Esophagus muscularis mucosa (tissue), 4 donors: ENCODE measurements around the gene CMTR1. TPM values are rescaled to one million over a fixed set of nuclear protein-coding genes. Genes with fewer than 3 reads are reported as not detected.
"Not testable (repeated sequence)": the region's sequence is repeated elsewhere in the genome, so short reads cannot be mapped to it uniquely, and the experiment has no call there.

ENCODE experiments used
- DNase-seq: peaks from one replicate; pipeline ENCODE4 v3.0.0-alpha.2; 2017; ENCODE audit errors: extremely low spot score
- H3K27ac ChIP-seq, 4 donors: fragments of 200-600 bp; sonication (generic); replicated peaks in 1 of 4; 1 replicate in 3 of 4; 2 replicates in 1 of 4; pipeline ENCODE4 v1.5.1; 2016 to 2019; ENCODE audit warnings: mild to moderate bottlenecking in 1 of 4
- H3K27me3 ChIP-seq, 4 donors: fragments of 200-600 bp; sonication (generic); one replicate each; pipeline versions ENCODE4 v1.5.1 to v1.6.0; 2016 to 2019
- H3K36me3 ChIP-seq, 4 donors: fragments of 200-600 bp; sonication (generic); one replicate each; pipeline ENCODE4 v1.5.1; 2016 to 2019
- H3K4me1 ChIP-seq, 4 donors: fragments of 200-600 bp; sonication (generic); one replicate each; pipeline ENCODE4 v1.5.1; 2016 to 2019
- H3K4me3 ChIP-seq, 4 donors: fragments of 200-600 bp; sonication (generic); 1 replicate in 2 of 4; 2 replicates in 2 of 4; pipeline ENCODE4 v1.5.1; 2016 to 2019; ENCODE audit warnings: mild to moderate bottlenecking in 4 of 4, moderate library complexity in 1 of 4
- H3K9me3 ChIP-seq, 4 donors: fragments of 200-600 bp; sonication (generic); 1 replicate in 3 of 4; 2 replicates in 1 of 4; pipeline ENCODE4 v1.5.1; 2016 to 2019
- CTCF ChIP-seq, 3 experiments: fragments of 200-600 bp in 2 of 3; fragments of 450-650 bp in 1 of 3; sonication (generic) in 2 of 3; IDR thresholded peaks; one replicate each; pipeline ENCODE4 v1.5.1; 2017 to 2019; ENCODE audit warnings: antibody characterized with exemption in 3 of 3, mild to moderate bottlenecking in 2 of 3, moderate library complexity in 1 of 3
- EP300 ChIP-seq: sonication (generic); formaldehyde crosslinking; IDR thresholded peaks from one replicate; pipeline ENCODE4 v1.6.1; 2017; ENCODE audit warnings: antibody characterized with exemption
- POLR2A ChIP-seq: fragments of 450-650 bp; IDR thresholded peaks from one replicate; pipeline ENCODE4 v1.6.1; 2017; ENCODE audit warnings: antibody characterized with exemption, moderate library complexity, mild to moderate bottlenecking, low read depth
- POLR2AphosphoS5 ChIP-seq, 2 donors: sonication (generic); formaldehyde crosslinking; IDR thresholded peaks; one replicate each; pipeline ENCODE4 v1.6.1; 2017; ENCODE audit warnings: antibody characterized with exemption in 2 of 2
- WGBS: methylation state at CpG from one replicate; pipeline ENCODE4 v1.1.5; 2018; 5-methylcytosine and 5-hydroxymethylcytosine counted together
- intact Hi-C: fragments of 100-400 bp; cut with DNase I; formaldehyde crosslinking; loops from one replicate; pipeline ENCODE4 v1.15.1; 2023
- total RNA-seq, 4 donors: library from RNA; depleted of rRNA; stranded (reverse); fragments of >200 nt; gene quantifications; one replicate each; pipeline versions ENCODE4 v1.1.0 to v1.2.1, GENCODE V29; 2016

CMTR1 gene
- total RNA-seq, 4 donors from 2014 or later: 32.3 to 44.5 (median 35.9) TPM

- intact Hi-C loops: no loop called here
- no peaks in the 10 kb centered on the region for H3K36me3 ChIP-seq
- peaks cover 5 to 22% (median 21%) of the 10 kb centered on the region in 4 donors for H3K4me1 ChIP-seq
- DNase-seq: no peak
- H3K27me3 ChIP-seq: no peaks in the 10 kb centered on the region
- H3K27ac ChIP-seq: no peak overlapping the region
- no peaks in the 10 kb centered on the region for H3K9me3 ChIP-seq
- H3K4me3 ChIP-seq: no peak overlapping the region
- WGBS: 86% methylated on average over 12 of the region's 13 CpGs
- no peak for TF ChIP-seq POLR2A
- no peak for TF ChIP-seq POLR2AphosphoS5 (IDR thresholded peaks at IDR 0.05)
- no peak for TF ChIP-seq EP300
- TF ChIP-seq CTCF (IDR thresholded peaks at IDR 0.05): no peak
Observed at GRCh38 chr6:37496951-37497885, 64.2 kb downstream of the CMTR1 start.

- peak; percentile 99 for DNase-seq
- Histone ChIP-seq H3K27me3 (no peaks in the 10 kb centered on the region), H3K27ac (peak within 1 kb of the TSS; percentile 51 to 61 (median 55)), H3K36me3 (no peaks in the 10 kb centered on the region), H3K4me3 (peak within 1 kb of the TSS; percentile 67 to 81 (median 72)), H3K4me1 (peaks cover 5 to 12% (median 8%) of the 10 kb centered on the region in 4 donors), H3K9me3 (no peaks in the 10 kb centered on the region)
- peak in 1 of 3 experiments; percentile 8 for TF ChIP-seq CTCF (IDR thresholded peaks at IDR 0.05)
- TF ChIP-seq POLR2AphosphoS5 (IDR thresholded peaks at IDR 0.05): peak; percentile 29 to 89
- no peak for TF ChIP-seq POLR2A
- TF ChIP-seq EP300: no peak
- 1% methylated on average over 37 of the region's 38 CpGs for WGBS
- intact Hi-C loops: no loop called here
Observed at GRCh38 chr6:37499433-37500293, 66.6 kb downstream of the CMTR1 start, which contains the start of gene CCDC167. CCDC167 (minus strand) TSS chr6:37499893; CDS start chr6:37499863, 30 bp downstream.

GRCh38 chr6:37500294-37500608 is 67.2 kb downstream of the CMTR1 start:
- intact Hi-C loops: no loop called here
- 74% methylated on average over 4 of the region's 4 CpGs for WGBS
- no peaks in the 10 kb centered on the region for H3K27me3 ChIP-seq
- H3K4me3 ChIP-seq: peak overlapping the region; percentile 67 to 81 (median 72)
- H3K4me1 ChIP-seq: peaks cover 5 to 12% (median 8%) of the 10 kb centered on the region in 4 donors
- no peak for DNase-seq
- H3K27ac ChIP-seq: no peak overlapping the region
- H3K9me3 ChIP-seq: no peaks in the 10 kb centered on the region
- TF ChIP-seq EP300 (no peak), POLR2A (no peak), CTCF (IDR thresholded peaks at IDR 0.05) (no peak), POLR2AphosphoS5 (IDR thresholded peaks at IDR 0.05) (no peak)
- no peaks in the 10 kb centered on the region for H3K36me3 ChIP-seq

GRCh38 chr6:37500904-37501303 is 67.9 kb downstream of the CMTR1 start:
- DNase-seq, H3K9me3 ChIP-seq, intact Hi-C loops, H3K27me3 ChIP-seq, H3K27ac ChIP-seq, H3K4me3 ChIP-seq, H3K36me3 ChIP-seq: not testable (repeated sequence)
- peaks cover 5 to 12% (median 8%) of the 10 kb centered on the region in 4 donors for H3K4me1 ChIP-seq
- 97% methylated on average over 6 of the region's 6 CpGs for WGBS
